SK-N-SH (cell line): Measurements from ENCODE around the gene WDR62. TPM values are rescaled to one million over a fixed set of nuclear protein-coding genes. Genes with fewer than 3 reads are reported as not detected.

Source experiments
- CTCF ChIA-PET: fragments of 300-600, 350-600 bp; formaldehyde crosslinking; extraction: SDS; loops from one replicate; lab custom pipeline; 2021; lab: Yijun Ruan, JAX
- POLR2A ChIA-PET: fragments of 350-600 bp; sonication (Branson Sonifier 250); formaldehyde crosslinking; extraction: SDS; loops from one replicate; lab custom pipeline; 2020; ENCODE audit warnings: antibody characterized with exemption, inconsistent platforms; lab: Yijun Ruan, JAX
- DNase-seq: peaks from one replicate; pipeline ENCODE4 v3.0.0; 2012
- H2AFZ ChIP-seq: fragments of 200-600 bp; sonication (generic); 2 replicates; pipeline ENCODE4 v1.8.1; 2016; ENCODE audit warnings: antibody characterized with exemption, mild to moderate bottlenecking, low read depth
- H3F3A ChIP-seq: fragments of 200-600 bp; sonication (generic); replicated peaks from 2 replicates; pipeline ENCODE3; 2016; ENCODE audit warnings: antibody characterized with exemption, mild to moderate bottlenecking; ENCODE audit not compliant: insufficient read depth
- H3K27ac ChIP-seq, 2 experiments: fragments of 200-500 bp in 1 of 2; fragments of 200-600 bp in 1 of 2; sonication (Bioruptor generic) in 1 of 2; sonication (generic), shearing (Covaris generic) in 1 of 2; 2 replicates each; pipeline versions ENCODE4 v1.5.1 to v1.6.1; 2014 to 2016; ENCODE audit warnings: low read depth in 2 of 2, inconsistent platforms in 1 of 2, low read length in 1 of 2, mild to moderate bottlenecking in 1 of 2, mixed read lengths in 1 of 2
- H3K27me3 ChIP-seq: fragments of 200-600 bp; sonication (generic), shearing (Covaris generic); 2 replicates; pipeline ENCODE4 v1.6.1; 2016; ENCODE audit warnings: mixed run types; ENCODE audit not compliant: insufficient read depth
- H3K36me3 ChIP-seq, 2 experiments: fragments of 200-500 bp in 1 of 2; fragments of 200-600 bp in 1 of 2; sonication (Bioruptor generic) in 1 of 2; sonication (generic) in 1 of 2; replicated peaks in 1 of 2; 2 replicates each; pipeline versions ENCODE3 to v1.5.1; 2014 to 2016; ENCODE audit warnings: low read length in 1 of 2, mild to moderate bottlenecking in 1 of 2; ENCODE audit not compliant: insufficient read depth in 2 of 2, control insufficient read depth in 1 of 2
- H3K4me1 ChIP-seq, 2 experiments: fragments of 200-500 bp in 1 of 2; fragments of 200-600 bp in 1 of 2; sonication (Bioruptor generic) in 1 of 2; sonication (generic), shearing (Covaris generic) in 1 of 2; 2 replicates each; pipeline versions ENCODE4 v1.5.1 to v1.6.1; 2014 to 2016; ENCODE audit warnings: low read depth in 1 of 2, low read length in 1 of 2, mixed run types in 1 of 2; ENCODE audit not compliant: insufficient read depth in 2 of 2, control insufficient read depth in 1 of 2
- H3K4me2 ChIP-seq: fragments of 200-600 bp; sonication (generic), shearing (Covaris generic); 2 replicates; pipeline ENCODE4 v1.6.1; 2017; ENCODE audit warnings: mixed run types
- H3K4me3 ChIP-seq, 2 experiments: fragments of 200-500 bp in 1 of 2; fragments of 200-600 bp in 1 of 2; sonication (Bioruptor generic) in 1 of 2; sonication (generic), shearing (Covaris generic) in 1 of 2; 2 replicates each; pipeline versions ENCODE4 v1.5.1 to v1.8.1; 2014 to 2016; ENCODE audit warnings: low read depth in 2 of 2, inconsistent platforms in 1 of 2, low read length in 1 of 2, mild to moderate bottlenecking in 1 of 2, mixed read lengths in 1 of 2, moderate library complexity in 1 of 2
- H3K79me2 ChIP-seq: fragments of 200-600 bp; sonication (generic); 2 replicates; pipeline ENCODE4 v1.8.1; 2017; ENCODE audit warnings: mild to moderate bottlenecking; ENCODE audit not compliant: insufficient read depth
- H3K9ac ChIP-seq: fragments of 200-600 bp; sonication (generic); 2 replicates; pipeline ENCODE4 v1.6.1; 2017; ENCODE audit warnings: mixed run types
- H3K9me2 ChIP-seq: fragments of 200-600 bp; sonication (generic); 2 replicates; pipeline ENCODE4 v1.6.1; 2017; ENCODE audit warnings: mixed run types
- H3K9me3 ChIP-seq: fragments of 200-600 bp; sonication (generic); 2 replicates; pipeline ENCODE4 v1.6.1; 2017; ENCODE audit warnings: mixed run types, mild to moderate bottlenecking, moderate library complexity
- H4K20me1 ChIP-seq: fragments of 200-600 bp; sonication (generic); 2 replicates; pipeline ENCODE4 v1.6.1; 2017; ENCODE audit warnings: mild to moderate bottlenecking, mixed run types; ENCODE audit not compliant: insufficient read depth
- CHD2 ChIP-seq: fragments of 150-350 bp; IDR thresholded peaks from 2 replicates; pipeline ENCODE4 v1.6.1; 2018; ENCODE audit warnings: low read length; ENCODE audit not compliant: partially characterized antibody
- ELF1 ChIP-seq: IDR thresholded peaks from 2 replicates; pipeline ENCODE4 v1.4.0; 2012
- FOXJ3 ChIP-seq: sonication (generic); formaldehyde crosslinking; IDR thresholded peaks from 2 replicates; pipeline ENCODE4 v1.5.1; 2020; ENCODE audit warnings: mild to moderate bottlenecking, missing genetic modification reagents
- FOXM1 ChIP-seq: IDR thresholded peaks from 2 replicates; pipeline ENCODE4 v1.4.0; 2012; ENCODE audit warnings: low read depth, mild to moderate bottlenecking
- RAD21 ChIP-seq: IDR thresholded peaks from 2 replicates; pipeline ENCODE4 v1.6.1; 2012; ENCODE audit warnings: mild to moderate bottlenecking, low read length
- TAF1 ChIP-seq: IDR thresholded peaks from 2 replicates; pipeline ENCODE4 v1.6.1; 2012; ENCODE audit warnings: low read depth, mild to moderate bottlenecking, low read length, moderate library complexity, borderline replicate concordance
- TCF12 ChIP-seq: IDR thresholded peaks from 2 replicates; pipeline ENCODE4 v1.4.0; 2012
- TEAD4 ChIP-seq: IDR thresholded peaks from 2 replicates; pipeline ENCODE4 v1.4.0; 2012; ENCODE audit warnings: mild to moderate bottlenecking, borderline replicate concordance; ENCODE audit not compliant: insufficient read depth
- WGBS: methylation state at CpG from one replicate; pipeline ENCODE4 v1.1.6; 2017; ENCODE audit warnings: low lambda C conversion rate; 5-methylcytosine and 5-hydroxymethylcytosine counted together
- polyA plus RNA-seq, 3 experiments: library from polyadenylated mRNA; depleted of rRNA; stranded (reverse); fragments of >200 nt; gene quantifications; 2 replicates each; pipeline ENCODE4 v1.2.3, GENCODE V29; 2012
- TF ChIP-seq, protein P1 (sequence below): fragments of 200-600 bp; sonication (generic); IDR thresholded peaks from 2 replicates; pipeline ENCODE4 v1.6.1; 2017; ENCODE audit warnings: antibody characterized with exemption, mild to moderate bottlenecking, moderate library complexity
- TF ChIP-seq, protein P2 (sequence below): fragments of 150-350 bp; IDR thresholded peaks from 2 replicates; pipeline ENCODE4 v1.6.1; 2016; ENCODE audit warnings: mild to moderate bottlenecking, low read depth, low read length

Gene WDR62
- polyA plus RNA-seq, 1 of the 3 experiments (the other 2 are of a cell fraction) = 5.3 TPM

- POLR2A ChIA-PET = no interaction called here
- Histone ChIP-seq H3K36me3 (peaks cover 23 to 37% of the 10 kb centered on the region in 2 experiments), H3K27ac (no peak overlapping the region), H3K9ac (no peak overlapping the region), H3K9me3 (no peaks in the 10 kb centered on the region), H2AFZ (no peak overlapping the region), H3K27me3 (no peaks in the 10 kb centered on the region), H3K4me1 (no peaks in the 10 kb centered on the region), H4K20me1 (peaks cover 7% of the 10 kb centered on the region; the same call in 1 of the 2 replicates), H3K79me2 (peaks cover 6% of the 10 kb centered on the region; the same call in 1 of the 2 replicates), H3K4me3 (no peak overlapping the region), H3F3A (peaks cover 15% of the 10 kb centered on the region), H3K9me2 (no peaks in the 10 kb centered on the region), H3K4me2 (no peak overlapping the region)
- 96% methylated on average over 43 of the region's 47 CpGs for WGBS
- no peak for DNase-seq
- CTCF ChIA-PET = interaction anchor here (1.1 to 2.4 kb wide), 2 partner anchors 19 to 24 kb away, joined by 5 to 9 read pairs; no protein-coding TSS in a partner anchor
- TF ChIP-seq TEAD4 (no peak), CHD2 (no peak), RAD21 (no peak), FOXJ3 (CRISPR knock-in tag) (no peak), FOXM1 (no peak)
- TF ChIP-seq, protein P1, sequence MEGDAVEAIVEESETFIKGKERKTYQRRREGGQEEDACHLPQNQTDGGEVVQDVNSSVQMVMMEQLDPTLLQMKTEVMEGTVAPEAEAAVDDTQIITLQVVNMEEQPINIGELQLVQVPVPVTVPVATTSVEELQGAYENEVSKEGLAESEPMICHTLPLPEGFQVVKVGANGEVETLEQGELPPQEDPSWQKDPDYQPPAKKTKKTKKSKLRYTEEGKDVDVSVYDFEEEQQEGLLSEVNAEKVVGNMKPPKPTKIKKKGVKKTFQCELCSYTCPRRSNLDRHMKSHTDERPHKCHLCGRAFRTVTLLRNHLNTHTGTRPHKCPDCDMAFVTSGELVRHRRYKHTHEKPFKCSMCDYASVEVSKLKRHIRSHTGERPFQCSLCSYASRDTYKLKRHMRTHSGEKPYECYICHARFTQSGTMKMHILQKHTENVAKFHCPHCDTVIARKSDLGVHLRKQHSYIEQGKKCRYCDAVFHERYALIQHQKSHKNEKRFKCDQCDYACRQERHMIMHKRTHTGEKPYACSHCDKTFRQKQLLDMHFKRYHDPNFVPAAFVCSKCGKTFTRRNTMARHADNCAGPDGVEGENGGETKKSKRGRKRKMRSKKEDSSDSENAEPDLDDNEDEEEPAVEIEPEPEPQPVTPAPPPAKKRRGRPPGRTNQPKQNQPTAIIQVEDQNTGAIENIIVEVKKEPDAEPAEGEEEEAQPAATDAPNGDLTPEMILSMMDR = no peak
Measured at GRCh38 chr19:36151144-36152018, 96.7 kb downstream of the WDR62 start.

GRCh38 chr19:36152019-36152351, 97.3 kb downstream of the WDR62 start:
- Histone ChIP-seq H3K36me3 (peaks cover 17 to 31% of the 10 kb centered on the region in 2 experiments), H2AFZ (no peak overlapping the region), H3K79me2 (peaks cover 6% of the 10 kb centered on the region; the same call in 1 of the 2 replicates), H3K9me3 (no peaks in the 10 kb centered on the region), H3K4me1 (no peaks in the 10 kb centered on the region), H3K9me2 (no peaks in the 10 kb centered on the region), H3K27me3 (no peaks in the 10 kb centered on the region), H3K27ac (no peak overlapping the region), H4K20me1 (0 out of 2 replicates have a peak, but pooled peaks cover 2% of the 10 kb centered on the region), H3K9ac (no peak overlapping the region), H3F3A (peaks cover 10% of the 10 kb centered on the region), H3K4me3 (no peak overlapping the region), H3K4me2 (no peak overlapping the region)
- 95% methylated on average over 16 of the region's 16 CpGs for WGBS
- ChIA-PET POLR2A (no interaction called here), CTCF (interaction anchor here (1.1 kb wide), 1 partner anchor 18 kb away, joined by 5 read pairs; no protein-coding TSS in a partner anchor)
- no peak for DNase-seq
- TF ChIP-seq, protein P2, sequence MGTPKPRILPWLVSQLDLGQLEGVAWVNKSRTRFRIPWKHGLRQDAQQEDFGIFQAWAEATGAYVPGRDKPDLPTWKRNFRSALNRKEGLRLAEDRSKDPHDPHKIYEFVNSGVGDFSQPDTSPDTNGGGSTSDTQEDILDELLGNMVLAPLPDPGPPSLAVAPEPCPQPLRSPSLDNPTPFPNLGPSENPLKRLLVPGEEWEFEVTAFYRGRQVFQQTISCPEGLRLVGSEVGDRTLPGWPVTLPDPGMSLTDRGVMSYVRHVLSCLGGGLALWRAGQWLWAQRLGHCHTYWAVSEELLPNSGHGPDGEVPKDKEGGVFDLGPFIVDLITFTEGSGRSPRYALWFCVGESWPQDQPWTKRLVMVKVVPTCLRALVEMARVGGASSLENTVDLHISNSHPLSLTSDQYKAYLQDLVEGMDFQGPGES = no peak
- no peak for TF ChIP-seq TAF1
- TF ChIP-seq TEAD4 = no peak
- TF ChIP-seq ELF1 = no peak
- TF ChIP-seq TCF12 = no peak
